Stomach (tissue), 9 donors: ENCODE results near the gene BAZ2B. TPM values are rescaled to one million over a fixed set of nuclear protein-coding genes. Genes with fewer than 3 reads are reported as not detected.
A peak's percentile ranks its signal among the peaks of the same experiment; 100 is the strongest.

Experiments
- DNase-seq, 2 donors: peaks; one replicate each; pipeline versions ENCODE4 v3.0.0 to v3.0.0-alpha.2; 2013 to 2019
- H3K27ac ChIP-seq, 5 donors: fragments of 200-600 bp in 4 of 5; sonication (generic) in 4 of 5; one replicate each; pipeline ENCODE4 v1.5.1; 2013 to 2019; ENCODE audit warnings: mild to moderate bottlenecking in 1 of 5, moderate library complexity in 1 of 5
- H3K27me3 ChIP-seq, 3 donors: fragments of 200-600 bp; sonication (generic); one replicate each; pipeline ENCODE4 v1.5.1; 2017 to 2019; ENCODE audit warnings: mixed run types in 1 of 3
- H3K36me3 ChIP-seq, 4 donors: fragments of 200-600 bp; sonication (generic); 1 replicate in 3 of 4; 2 replicates in 1 of 4; pipeline ENCODE4 v1.5.1; 2016 to 2019
- H3K4me1 ChIP-seq, 4 donors: fragments of 200-600 bp; sonication (generic); one replicate each; pipeline ENCODE4 v1.5.1; 2016 to 2019
- H3K4me3 ChIP-seq, 4 donors: fragments of 200-600 bp; sonication (generic) in 3 of 4; one replicate each; pipeline ENCODE4 v1.5.1; 2016 to 2019; ENCODE audit warnings: mild to moderate bottlenecking in 1 of 4
- H3K9me3 ChIP-seq, 4 donors: fragments of 200-600 bp; sonication (generic); one replicate each; pipeline ENCODE4 v1.5.1; 2016 to 2019
- CTCF ChIP-seq, 7 experiments: fragments of 450-650 bp in 4 of 7; fragments of 200-600 bp in 3 of 7; sonication (generic) in 3 of 7; IDR thresholded peaks; one replicate each; pipeline ENCODE4 v1.5.1; 2016 to 2019; ENCODE audit warnings: antibody characterized with exemption in 7 of 7, control low read depth in 2 of 7, mild to moderate bottlenecking in 1 of 7
- EP300 ChIP-seq: sonication (generic); formaldehyde crosslinking; IDR thresholded peaks from one replicate; pipeline ENCODE4 v1.6.1; 2017; ENCODE audit warnings: antibody characterized with exemption
- POLR2A ChIP-seq, 4 donors: fragments of 450-650 bp; IDR thresholded peaks; one replicate each; pipeline ENCODE4 v1.6.1; 2016; ENCODE audit warnings: antibody characterized with exemption in 4 of 4, control low read depth in 2 of 4, mild to moderate bottlenecking in 1 of 4, moderate library complexity in 1 of 4
- POLR2AphosphoS5 ChIP-seq, 3 donors: sonication (generic); formaldehyde crosslinking; IDR thresholded peaks; one replicate each; pipeline ENCODE4 v1.6.1; 2016; ENCODE audit warnings: antibody characterized with exemption in 3 of 3
- WGBS, 5 donors: extraction: QIAGEN DNeasy Blood & Tissue Kit in 3 of 5; methylation state at CpG; one replicate each; pipeline versions ENCODE4 v1.1.5 to v1.1.7; 2013 to 2018; 5-methylcytosine and 5-hydroxymethylcytosine counted together
- intact Hi-C: fragments of 100-400 bp; cut with DNase I; formaldehyde crosslinking; loops from one replicate; pipeline ENCODE4 v1.15.1; 2023; ENCODE audit warnings: low total_unique reads
- polyA plus RNA-seq, 3 donors: library from polyadenylated mRNA; stranded (reverse); fragments of 200-250 nt; gene quantifications; one replicate each; pipeline ENCODE4 v1.2.3, GENCODE V29; 2013
- total RNA-seq, 5 donors: library from RNA; depleted of rRNA; stranded (reverse); fragments of >200 nt; gene quantifications; one replicate each; pipeline versions ENCODE4 v1.1.0 to v1.2.3, GENCODE V29; 2014 to 2016
- donor health status: healthy with polysubstance abuse.
- donor health status: Bipolar disorder and iron deficiency.
- donor health status: healthy.

The BAZ2B gene
- total and polyA plus RNA-seq, 8 donors, result 7.2 to 245 (median 59.2) TPM

- intact Hi-C loops, result no loop called here
- 6 to 15% (median 9%) methylated on average over 1 of the region's 1 CpG for WGBS, 5 donors
- TF ChIP-seq CTCF (IDR thresholded peaks at IDR 0.05), result no peak
- TF ChIP-seq EP300, result no peak
- no peak for TF ChIP-seq POLR2A (IDR thresholded peaks at IDR 0.05)
- TF ChIP-seq POLR2AphosphoS5 (IDR thresholded peaks at IDR 0.05), result no peak
- peak in 1 of 2 donors; percentile 72 for DNase-seq
- Histone ChIP-seq H3K36me3 (no peaks in the 10 kb centered on the region), H3K9me3 (no peaks in the 10 kb centered on the region), H3K27ac (peak overlapping the region in 4 of 5 donors; percentile 97 to 98 (median 98)), H3K27me3 (no peaks in the 10 kb centered on the region), H3K4me1 (peaks cover 5 to 75% (median 49%) of the 10 kb centered on the region in 4 donors), H3K4me3 (peak overlapping the region; percentile 60 to 79 (median 68))
Observed at GRCh38 chr2:159613651-159614285, 2.6 kb downstream of the BAZ2B start.

GRCh38 chr2:159613091-159613490 lies 3.3 kb downstream of the BAZ2B start:
- intact Hi-C loops, result no loop called here
- peak overlapping the region; percentile 60 to 79 (median 68) for H3K4me3 ChIP-seq
- H3K36me3 ChIP-seq, result no peaks in the 10 kb centered on the region
- no peaks in the 10 kb centered on the region for H3K27me3 ChIP-seq
- peaks cover 5 to 74% (median 49%) of the 10 kb centered on the region in 4 donors for H3K4me1 ChIP-seq
- peak overlapping the region in 4 of 5 donors; percentile 97 to 98 (median 98) for H3K27ac ChIP-seq
- H3K9me3 ChIP-seq, result no peaks in the 10 kb centered on the region
- 20 to 44% (median 36%) methylated on average over 1 of the region's 1 CpG for WGBS, 5 donors
- DNase-seq, result no peak
- TF ChIP-seq POLR2AphosphoS5 (IDR thresholded peaks at IDR 0.05) (no peak), CTCF (IDR thresholded peaks at IDR 0.05) (no peak), EP300 (no peak), POLR2A (IDR thresholded peaks at IDR 0.05) (no peak)

- H3K4me3 ChIP-seq, result peak overlapping the region in 1 of 4 donors; percentile 60
- intact Hi-C loops, result no loop called here
- no peaks in the 10 kb centered on the region for H3K9me3 ChIP-seq
- WGBS, 5 donors, result 60 to 73% (median 64%) methylated on average over 1 of the region's 1 CpG
- no peaks in the 10 kb centered on the region for H3K36me3 ChIP-seq
- no peaks in the 10 kb centered on the region for H3K27me3 ChIP-seq
- TF ChIP-seq POLR2AphosphoS5 (IDR thresholded peaks at IDR 0.05), result peak in 1 of 3 donors; percentile 9
- TF ChIP-seq EP300, result no peak
- no peak for TF ChIP-seq POLR2A (IDR thresholded peaks at IDR 0.05)
- no peak for TF ChIP-seq CTCF (IDR thresholded peaks at IDR 0.05)
- DNase-seq, result peak in 1 of 2 donors; percentile 75
- H3K4me1 ChIP-seq, result peaks cover 5 to 68% (median 43%) of the 10 kb centered on the region in 4 donors
- H3K27ac ChIP-seq, result peak overlapping the region in 4 of 5 donors; percentile 0 to 98 (median 76)
Observed at GRCh38 chr2:159612255-159612901, 4.0 kb downstream of the BAZ2B start.

GRCh38 chr2:159609811-159610549 lies 6.4 kb downstream of the BAZ2B start:
- H3K4me1 ChIP-seq, result peaks cover 24 to 84% (median 61%) of the 10 kb centered on the region in 4 donors

More at GRCh38 chr2:159609811-159610549, 6.4 kb downstream of the BAZ2B start:
- intact Hi-C loops, result no loop called here
- no peak for DNase-seq
- 26 to 48% (median 32%) methylated on average over 4 of the region's 4 CpGs for WGBS, 5 donors
- H3K9me3 ChIP-seq, result no peaks in the 10 kb centered on the region
- H3K27ac ChIP-seq, result peak overlapping the region in 2 of 5 donors; percentile 55 to 98
- TF ChIP-seq POLR2AphosphoS5 (IDR thresholded peaks at IDR 0.05) (no peak), POLR2A (IDR thresholded peaks at IDR 0.05) (no peak), CTCF (IDR thresholded peaks at IDR 0.05) (no peak), EP300 (no peak)
- no peaks in the 10 kb centered on the region for H3K36me3 ChIP-seq
- H3K4me3 ChIP-seq, result no peak overlapping the region
- H3K27me3 ChIP-seq, result no peaks in the 10 kb centered on the region
